GM23248 (cell line): ENCODE data around the gene RTN4RL1.

Source experiments
- EZH2 ChIP-seq: fragments of 200-600 bp; sonication (generic); IDR thresholded peaks from 2 replicates; pipeline ENCODE4 v1.6.1; 2018; ENCODE audit warnings: antibody characterized with exemption, mild to moderate bottlenecking; ENCODE audit not compliant: insufficient read depth, poor library complexity, severe bottlenecking
- EZH2phosphoT487 ChIP-seq: fragments of 200-600 bp; sonication (generic); IDR thresholded peaks from 2 replicates; pipeline ENCODE4 v1.6.1; 2018; ENCODE audit warnings: antibody characterized with exemption, moderate library complexity, mild to moderate bottlenecking, low read depth; ENCODE audit not compliant: insufficient read depth

- TF ChIP-seq EZH2phosphoT487 = no peak
- no peak for TF ChIP-seq EZH2
Observed at GRCh38 chr17:2055292-2056205, 30.4 kb upstream of the RTN4RL1 start.
